Ishikawa (cell line): Measurements from ENCODE around the gene SPPL2A.

Experiments used
- EGR1 ChIP-seq: IDR thresholded peaks from 2 replicates; pipeline ENCODE4 v1.6.1; 2012
- FOXM1 ChIP-seq: IDR thresholded peaks from 2 replicates; pipeline ENCODE4 v1.6.1; 2012; ENCODE audit warnings: low read depth, borderline replicate concordance
- RAD21 ChIP-seq: IDR thresholded peaks from 2 replicates; pipeline ENCODE4 v1.6.1; 2012; ENCODE audit warnings: low read depth
- TAF1 ChIP-seq: IDR thresholded peaks from 2 replicates; pipeline ENCODE4 v1.6.1; 2012; ENCODE audit warnings: low read depth, mild to moderate bottlenecking
- ZBTB7A ChIP-seq: IDR thresholded peaks from 2 replicates; pipeline ENCODE4 v1.6.1; 2012; ENCODE audit warnings: low read depth

DNA sequence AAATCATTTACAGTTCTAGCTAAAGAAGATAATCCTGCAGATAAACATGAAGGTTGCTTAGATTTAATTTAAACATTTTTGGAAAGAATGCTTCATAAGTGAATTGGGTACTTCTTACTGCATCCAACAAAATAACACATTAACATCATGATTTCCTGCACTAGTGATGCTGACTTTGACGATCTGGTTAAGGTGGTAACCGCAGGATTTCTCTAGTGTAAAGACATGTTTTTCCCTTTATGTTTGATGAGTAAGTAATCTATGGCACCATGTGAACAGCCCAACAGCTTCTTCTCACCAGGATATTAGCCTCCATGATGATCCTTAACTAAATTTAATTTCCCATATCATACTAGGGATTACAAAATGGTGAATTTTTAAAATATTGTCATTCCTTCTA, 14.1 kb downstream of the SPPL2A start:
- TF ChIP-seq ZBTB7A (no peak), RAD21 (no peak), TAF1 (no peak), EGR1 (no peak), FOXM1 (no peak)
